Neutrophil (primary cell): ENCODE results near the gene INO80C.

Source experiments
- H3K27ac ChIP-seq: fragments of 200-600 bp; sonication (generic); 2 replicates; pipeline ENCODE4 v1.5.1; 2016; ENCODE audit warnings: mild to moderate bottlenecking, moderate library complexity
- H3K27me3 ChIP-seq: fragments of 200-600 bp; sonication (generic); 2 replicates; pipeline ENCODE4 v1.6.0; 2016; ENCODE audit warnings: mild to moderate bottlenecking
- H3K36me3 ChIP-seq: fragments of 200-600 bp; sonication (generic); 2 replicates; pipeline ENCODE4 v1.5.1; 2017
- H3K4me1 ChIP-seq, 2 experiments: fragments of 200-600 bp in 1 of 2; sonication (generic) in 1 of 2; 1 replicate in 1 of 2; 2 replicates in 1 of 2; pipeline versions ENCODE4 v1.5.1 to v1.6.1; 2013 to 2016; ENCODE audit warnings: low read depth in 1 of 2, low read length in 1 of 2, mild to moderate bottlenecking in 1 of 2, moderate library complexity in 1 of 2; ENCODE audit not compliant: control insufficient read depth in 1 of 2, insufficient read depth in 1 of 2
- H3K4me3 ChIP-seq, 2 experiments: fragments of 200-600 bp in 1 of 2; sonication (generic) in 1 of 2; 1 replicate in 1 of 2; 2 replicates in 1 of 2; pipeline ENCODE4 v1.5.1; 2013 to 2016; ENCODE audit warnings: low read depth in 1 of 2, low read length in 1 of 2, mild to moderate bottlenecking in 1 of 2, moderate library complexity in 1 of 2
- H3K9me3 ChIP-seq: fragments of 200-600 bp; sonication (generic); 2 replicates; pipeline ENCODE4 v1.5.1; 2016
- CTCF ChIP-seq: fragments of 200-600 bp; sonication (generic); IDR thresholded peaks from 2 replicates; pipeline ENCODE4 v1.5.1; 2016; ENCODE audit warnings: antibody characterized with exemption

INO80C gene

GRCh38 chr18:35467624-35468016 lies 30.1 kb downstream of the INO80C start:
- Histone ChIP-seq H3K9me3 (no peaks in the 10 kb centered on the region), H3K27me3 (no peaks in the 10 kb centered on the region), H3K27ac (peak overlapping the region; percentile 23), H3K4me3 (no peak overlapping the region), H3K36me3 (no peaks in the 10 kb centered on the region), H3K4me1 (peaks cover 18 to 29% of the 10 kb centered on the region in 2 experiments)
- no peak for TF ChIP-seq CTCF

DNA sequence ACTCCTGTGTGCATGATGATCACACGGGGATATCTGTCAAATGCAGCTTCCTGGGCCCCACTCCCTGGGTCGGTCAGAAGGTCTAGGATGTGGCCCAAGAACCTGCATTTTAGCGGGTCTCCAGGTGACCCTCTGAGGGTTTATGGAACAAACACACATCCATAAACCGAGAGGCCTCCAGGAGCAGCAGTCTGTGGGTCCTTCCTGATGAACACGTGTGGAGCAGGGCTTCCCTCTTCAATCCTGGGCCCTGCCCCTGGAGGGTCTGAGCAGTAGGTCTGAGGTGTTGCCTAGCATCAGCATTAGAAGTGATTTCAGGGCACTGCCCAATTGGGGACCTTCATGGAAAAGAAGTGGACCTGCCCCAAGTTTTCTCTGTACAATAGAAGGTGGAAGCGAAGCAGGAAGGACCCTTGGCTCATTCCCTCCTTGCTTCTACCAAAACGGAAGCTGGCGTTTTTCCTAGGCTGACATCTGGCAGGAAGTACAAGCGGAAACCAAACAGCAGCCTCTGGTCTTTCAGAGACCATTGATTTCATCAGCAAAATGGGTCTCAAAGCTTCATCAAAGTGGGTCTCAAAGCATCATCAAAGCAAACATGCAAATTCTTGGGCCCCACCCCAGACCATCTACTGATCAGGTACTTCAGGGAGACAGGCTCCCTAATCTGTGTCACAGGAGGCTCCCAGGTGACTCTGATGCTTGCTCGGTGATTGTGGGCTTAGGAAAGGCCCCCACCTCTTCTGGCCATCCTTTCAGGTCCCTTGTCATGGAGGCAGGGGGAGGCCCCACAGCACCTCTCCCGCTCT lies 30.7 kb downstream of the INO80C start:
- Histone ChIP-seq H3K27me3 (no peaks in the 10 kb centered on the region), H3K4me3 (no peak overlapping the region), H3K27ac (no peak overlapping the region), H3K36me3 (no peaks in the 10 kb centered on the region), H3K4me1 (peaks cover 18 to 29% of the 10 kb centered on the region in 2 experiments), H3K9me3 (no peaks in the 10 kb centered on the region)
- no peak for TF ChIP-seq CTCF

GRCh38 chr18:35466334-35466733 lies 31.4 kb downstream of the INO80C start:
- H3K27ac ChIP-seq: no peak overlapping the region
- no peaks in the 10 kb centered on the region for H3K27me3 ChIP-seq
- no peak overlapping the region for H3K4me3 ChIP-seq
- H3K9me3 ChIP-seq: no peaks in the 10 kb centered on the region
- TF ChIP-seq CTCF: no peak
- no peaks in the 10 kb centered on the region for H3K36me3 ChIP-seq
- peaks cover 18 to 29% of the 10 kb centered on the region in 2 experiments for H3K4me1 ChIP-seq

DNA sequence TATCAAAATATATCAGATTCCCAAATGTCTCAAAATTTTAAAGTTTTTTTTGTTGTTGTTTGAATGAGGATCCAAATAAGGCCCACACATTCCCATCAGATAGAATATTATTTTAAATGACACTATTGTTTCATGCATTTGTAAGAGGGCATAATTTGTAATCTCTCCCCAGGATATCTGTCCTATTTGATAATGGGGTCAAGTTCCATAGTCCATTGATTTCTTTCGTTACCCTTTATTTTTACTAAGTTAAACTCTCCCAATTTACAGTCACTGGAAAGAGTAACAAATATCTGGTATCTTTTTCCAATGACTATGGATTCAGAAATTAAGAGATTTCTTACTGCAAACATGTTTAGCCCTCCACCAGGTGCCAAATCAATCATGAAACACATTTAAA lies 32.4 kb downstream of the INO80C start:
- no peaks in the 10 kb centered on the region for H3K36me3 ChIP-seq
- TF ChIP-seq CTCF: no peak
- H3K27ac ChIP-seq: no peak overlapping the region
- no peaks in the 10 kb centered on the region for H3K9me3 ChIP-seq
- H3K4me1 ChIP-seq: peaks cover 18 to 29% of the 10 kb centered on the region in 2 experiments
- H3K4me3 ChIP-seq: no peak overlapping the region
- H3K27me3 ChIP-seq: no peaks in the 10 kb centered on the region

DNA sequence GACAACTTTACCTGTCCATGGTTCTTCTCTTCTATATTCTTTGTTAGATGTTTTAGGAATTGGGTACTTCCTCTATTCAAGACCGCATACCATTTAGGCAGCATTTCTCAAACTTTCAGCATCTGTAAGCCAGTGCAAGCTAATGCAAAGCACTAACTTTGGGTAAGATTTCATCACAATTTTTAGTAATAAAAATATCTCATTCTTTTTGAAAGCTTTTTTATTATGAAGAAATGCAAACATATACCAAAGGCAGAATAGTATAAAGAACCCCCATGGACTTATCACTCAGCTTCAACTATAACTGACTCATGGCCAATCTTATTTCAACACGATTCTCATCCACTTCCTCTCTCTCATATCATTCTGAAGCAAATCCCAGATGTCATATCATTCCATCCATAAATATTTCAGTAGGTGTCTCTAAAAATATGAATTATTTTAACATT lies 32.9 kb downstream of the INO80C start:
- Histone ChIP-seq H3K4me3 (no peak overlapping the region), H3K9me3 (no peaks in the 10 kb centered on the region), H3K27me3 (no peaks in the 10 kb centered on the region), H3K4me1 (peaks cover 18 to 29% of the 10 kb centered on the region in 2 experiments), H3K27ac (peak overlapping the region; percentile 44), H3K36me3 (no peaks in the 10 kb centered on the region)
- no peak for TF ChIP-seq CTCF
